GM21390 (cell line): ENCODE data around the gene CPED1.
A peak's percentile ranks its signal among the peaks of the same experiment; 100 is the strongest.
"Not testable (repeated sequence)": the region's sequence is repeated elsewhere in the genome, so short reads cannot be mapped to it uniquely, and the experiment has no call there.

Experiments
- ATAC-seq: cut with Tn5 transposase; IDR thresholded peaks from one replicate; pipeline ENCODE4 v1.9.1; 2021; ENCODE audit not compliant: unreplicated experiment

CPED1 gene

DNA sequence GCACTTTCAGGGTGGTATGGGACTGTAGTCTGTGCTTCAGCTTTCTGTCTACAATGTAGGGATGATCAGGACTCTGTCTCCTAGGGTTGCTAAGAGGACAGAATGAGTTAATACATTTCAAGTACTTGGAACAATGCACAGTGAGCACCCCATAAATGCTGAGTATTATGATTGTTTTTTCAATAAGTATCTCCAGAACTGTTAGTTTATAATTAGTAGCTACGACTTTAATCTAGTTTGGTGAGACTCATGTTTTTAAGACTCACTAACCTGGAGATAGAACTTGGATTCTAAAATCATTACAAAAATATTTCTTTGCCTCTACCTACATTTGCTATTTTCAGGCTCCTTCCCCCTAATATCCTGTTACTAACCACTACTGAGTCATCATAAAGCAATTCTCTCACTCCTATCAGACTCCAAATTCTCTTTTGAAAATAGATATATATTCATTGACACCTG lies 95.3 kb downstream of the CPED1 start:
- no peak for ATAC-seq

DNA sequence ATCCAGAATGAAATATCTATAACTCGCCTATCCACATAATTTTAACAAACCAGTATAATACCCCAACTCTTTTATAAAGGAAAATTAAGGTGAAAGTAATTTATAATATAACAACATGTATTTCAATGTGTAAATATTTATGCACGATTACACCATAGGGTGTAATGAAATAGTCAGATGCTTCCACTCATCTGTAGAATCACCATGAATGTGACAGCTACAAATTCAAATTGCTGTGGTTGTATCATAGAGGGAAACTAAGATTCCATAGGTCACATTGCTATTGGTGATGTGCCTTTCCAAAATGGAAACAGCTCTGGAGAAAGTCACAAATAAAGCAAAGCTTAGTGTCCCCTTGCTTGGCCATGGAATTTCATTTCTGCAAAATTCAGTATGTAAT lies 95.7 kb downstream of the CPED1 start:
- no peak for ATAC-seq

DNA sequence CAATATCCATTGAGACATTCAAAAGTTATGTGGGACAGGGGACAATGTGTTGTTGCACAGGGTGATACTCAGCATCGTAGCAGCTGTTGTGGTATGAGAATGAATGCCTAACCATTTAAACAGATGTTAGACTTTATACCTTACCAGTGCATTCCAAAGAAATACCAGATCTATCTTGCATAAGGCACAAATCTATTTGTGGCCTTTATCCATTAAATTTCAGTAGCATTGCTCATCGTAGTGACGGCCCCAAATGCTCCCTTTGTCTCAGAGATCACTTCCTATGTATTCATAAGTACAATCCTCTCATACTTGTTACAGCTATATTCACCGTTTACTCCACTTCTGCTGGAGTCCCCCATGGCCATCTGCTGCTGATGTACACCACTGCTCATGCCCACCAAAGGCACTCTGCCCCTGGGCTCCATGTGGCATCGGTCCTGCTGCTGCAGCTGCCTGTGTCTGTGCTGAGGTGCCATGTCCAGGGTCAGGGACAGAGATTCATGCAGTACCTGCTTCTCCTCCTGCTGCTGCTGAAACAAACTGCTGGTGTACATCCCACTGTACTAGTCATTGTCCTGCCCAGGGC lies 96.3 kb downstream of the CPED1 start:
- ATAC-seq: no peak

DNA sequence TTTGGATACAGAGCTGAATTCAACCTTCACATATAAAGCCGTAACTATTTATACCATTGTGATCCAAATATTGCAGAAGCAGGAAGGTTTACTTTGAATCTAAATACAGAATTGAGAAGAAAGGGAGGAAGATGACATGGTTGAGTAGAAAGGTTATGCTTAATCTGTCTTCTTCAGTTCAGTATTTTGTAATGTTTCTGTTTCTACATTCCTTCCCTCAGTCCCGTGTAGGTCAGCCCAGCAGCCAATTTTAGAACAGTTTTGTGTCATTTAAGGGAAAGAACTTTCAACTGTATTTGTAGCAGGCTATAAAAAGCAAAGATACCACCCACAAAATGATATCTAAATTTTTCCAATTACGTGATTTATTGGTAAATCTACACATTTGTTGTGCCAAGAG lies 97.4 kb downstream of the CPED1 start:
- no peak for ATAC-seq

DNA sequence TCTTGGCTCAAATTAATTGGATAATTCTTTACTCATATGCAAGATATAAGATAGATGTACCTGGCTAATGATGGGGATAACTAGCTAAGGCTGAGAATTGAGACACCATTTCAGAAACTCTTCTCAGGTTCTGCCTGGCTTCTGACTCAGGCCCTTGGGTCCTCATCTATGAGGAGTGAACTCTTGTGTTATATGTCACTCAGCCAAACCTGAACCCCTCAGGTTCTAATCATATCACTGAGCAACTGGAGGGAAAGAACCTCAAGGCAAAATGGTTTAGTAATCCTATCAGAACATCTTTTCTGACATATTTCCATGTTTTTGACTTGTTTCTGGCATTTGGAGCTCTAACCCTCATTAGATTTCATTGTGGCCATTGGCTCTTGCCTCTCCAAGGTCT lies 100.4 kb downstream of the CPED1 start:
- ATAC-seq: no peak

DNA sequence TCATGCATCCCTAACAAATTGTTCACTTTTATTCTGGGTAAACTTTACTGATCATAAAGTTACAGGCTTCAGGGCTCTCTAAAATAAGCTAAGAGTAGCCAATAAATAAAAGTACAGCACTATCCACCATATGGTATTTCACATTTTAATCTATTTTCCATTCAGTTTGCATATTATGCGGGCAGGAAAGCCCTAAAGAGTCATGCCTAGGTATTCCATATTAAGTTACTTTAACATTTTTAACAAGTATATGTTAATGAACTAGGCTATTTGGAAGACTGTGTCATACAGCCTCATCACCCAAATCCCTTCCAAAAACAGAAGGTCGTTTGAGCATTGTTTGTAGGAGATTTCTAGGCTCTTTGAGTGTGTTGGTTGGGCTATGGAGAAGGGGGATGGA lies 106.3 kb downstream of the CPED1 start:
- no peak for ATAC-seq

DNA sequence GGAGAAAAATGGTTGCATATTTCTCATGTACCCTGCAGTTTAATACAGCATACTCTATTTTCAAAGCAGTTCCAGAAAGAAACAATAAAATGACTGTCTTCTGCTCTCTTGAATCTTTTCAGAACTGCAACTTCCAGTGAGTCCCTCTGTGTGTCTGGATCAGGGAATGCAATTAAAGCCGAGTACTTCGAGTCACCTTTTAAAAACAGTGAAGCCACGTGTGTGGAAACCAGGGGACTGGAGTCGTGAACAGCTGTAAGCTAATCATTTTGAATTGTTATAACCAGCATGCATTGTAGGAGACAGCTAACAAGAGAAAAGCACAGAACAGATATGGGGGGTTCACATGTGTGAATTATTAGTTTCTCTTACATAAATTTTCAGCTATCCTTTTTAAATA lies 109.1 kb downstream of the CPED1 start:
- ATAC-seq: no peak

DNA sequence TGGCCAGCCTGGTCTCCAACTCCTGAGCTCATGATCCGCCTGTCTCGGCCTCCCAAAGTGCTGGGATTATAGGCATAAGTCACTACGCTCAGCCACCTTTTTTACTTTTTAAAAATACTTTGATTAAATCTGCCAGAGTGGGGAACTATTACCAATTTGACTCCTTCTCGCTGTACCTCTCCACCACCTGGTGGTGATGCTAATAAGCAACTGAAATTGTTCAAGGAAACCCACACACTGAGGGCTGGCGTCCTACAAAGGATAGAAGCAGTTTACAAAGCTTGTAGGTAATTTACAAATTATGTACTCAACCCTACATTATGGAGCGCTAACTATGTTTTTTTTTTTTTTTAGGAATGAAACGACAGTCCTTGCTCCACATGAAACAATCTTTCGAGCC lies 111.1 kb downstream of the CPED1 start:
- no peak for ATAC-seq

DNA sequence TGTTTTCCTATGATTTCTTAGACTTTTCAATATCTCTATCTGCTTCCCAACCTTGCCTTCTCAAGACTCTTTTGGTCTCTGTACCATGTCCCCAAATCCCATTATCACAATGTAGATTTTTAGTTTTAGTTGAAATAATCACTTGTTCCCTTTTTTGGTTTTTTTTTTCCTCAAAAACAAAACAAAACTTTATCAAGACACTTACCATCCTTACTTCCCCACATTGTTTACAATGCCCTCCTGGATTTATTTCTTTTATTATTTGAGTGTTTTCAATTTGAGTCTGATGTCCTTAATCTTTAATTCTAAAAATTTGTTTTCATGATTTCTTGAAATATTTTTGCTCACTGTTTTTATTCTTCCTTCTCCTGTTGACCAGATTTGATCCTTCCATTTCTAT lies 112.6 kb downstream of the CPED1 start:
- no peak for ATAC-seq

DNA sequence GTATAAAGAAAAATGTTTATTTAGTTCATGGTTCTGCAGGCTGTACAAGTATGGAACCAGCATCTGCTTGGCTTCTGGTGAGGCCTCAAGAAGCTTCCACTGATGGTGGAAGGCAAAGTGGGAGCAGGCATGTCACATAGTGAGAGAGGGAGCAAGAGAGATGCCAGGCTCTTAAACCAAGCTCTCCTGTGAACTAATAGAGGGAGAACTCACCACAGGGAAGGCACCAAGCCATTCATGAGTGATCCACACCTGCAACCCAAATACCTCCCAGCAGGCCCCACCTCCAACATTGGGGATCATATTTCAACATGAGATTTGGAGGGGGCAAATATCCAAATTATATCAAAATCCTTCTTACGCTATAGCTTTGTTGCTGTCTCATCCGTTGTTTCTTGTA lies 113.1 kb downstream of the CPED1 start:
- ATAC-seq: no peak

DNA sequence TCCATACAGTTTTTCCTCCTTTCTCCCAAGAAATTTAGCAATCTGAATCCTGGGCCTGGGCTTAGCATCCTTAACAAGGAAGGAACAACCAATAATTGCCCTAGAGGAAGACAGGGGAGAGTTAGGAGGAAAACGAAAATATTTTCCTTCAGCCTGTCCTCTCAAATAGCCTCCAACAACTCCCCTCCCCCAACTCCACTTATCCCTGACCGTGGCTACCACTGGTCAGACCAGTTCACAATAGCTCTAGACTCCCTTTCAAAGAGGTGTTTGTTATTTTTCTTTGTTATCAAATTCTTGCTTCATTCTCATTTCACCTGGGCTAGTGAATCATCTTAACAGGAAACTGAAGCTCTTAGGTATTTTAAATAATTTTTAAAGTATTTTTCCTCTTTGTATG lies 114.1 kb downstream of the CPED1 start:
- no peak for ATAC-seq

DNA sequence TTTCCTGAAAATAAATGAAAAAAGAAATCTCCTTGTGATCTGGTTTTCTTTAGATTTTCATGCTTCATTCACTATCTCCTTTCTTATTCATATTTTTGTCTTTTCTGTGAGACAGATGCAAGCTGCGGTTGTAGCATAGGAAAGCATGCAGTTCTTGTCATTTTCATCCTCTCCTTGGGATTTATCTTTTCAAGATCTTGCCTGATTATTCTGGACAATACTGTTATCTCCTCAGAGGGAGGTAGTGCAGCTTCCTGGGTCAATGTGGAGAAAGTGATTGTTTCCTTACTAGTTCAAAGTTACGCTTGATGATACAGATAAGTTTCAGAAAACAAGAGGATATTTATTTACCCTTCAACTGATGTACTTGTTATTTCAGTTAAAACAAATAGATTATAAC lies 114.6 kb downstream of the CPED1 start:
- no peak for ATAC-seq

DNA sequence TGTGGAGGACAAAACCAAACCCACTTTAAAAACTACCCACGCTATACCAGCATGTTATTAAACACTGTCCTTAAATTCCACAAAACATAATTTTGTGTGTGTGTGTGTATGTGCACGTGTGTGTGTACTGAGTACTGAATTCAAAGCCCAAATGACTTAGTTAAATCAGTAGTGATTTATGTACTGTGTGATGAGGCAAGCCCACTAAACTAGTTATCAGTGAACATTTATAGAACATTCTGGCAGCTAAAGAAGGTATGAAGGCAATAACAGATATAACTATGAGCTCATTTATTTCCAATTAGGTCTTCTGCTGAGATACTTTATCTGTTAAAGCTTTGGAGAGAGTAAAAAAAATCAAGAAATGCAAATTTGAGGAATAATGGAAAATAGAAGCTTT lies 115.1 kb downstream of the CPED1 start:
- ATAC-seq: no peak

DNA sequence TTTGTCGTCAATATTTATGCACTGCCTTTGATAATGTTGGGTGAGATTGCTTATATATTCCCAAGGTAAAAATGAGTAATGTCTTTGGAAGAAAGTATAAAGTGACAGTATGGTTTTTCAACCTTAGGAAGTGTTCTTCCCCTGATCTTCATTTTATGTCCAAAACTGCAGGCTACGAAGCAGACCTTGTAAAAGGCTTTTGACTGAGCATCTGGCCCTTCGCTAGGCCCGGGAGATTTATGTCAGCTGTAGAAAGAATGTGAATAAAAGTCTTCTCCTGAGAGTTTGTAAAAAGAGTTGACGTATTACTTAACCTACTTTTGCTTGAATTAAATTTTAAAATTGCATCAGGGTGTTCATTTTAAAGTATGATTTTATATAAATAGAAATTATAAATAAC lies 116.8 kb downstream of the CPED1 start:
- no peak for ATAC-seq

DNA sequence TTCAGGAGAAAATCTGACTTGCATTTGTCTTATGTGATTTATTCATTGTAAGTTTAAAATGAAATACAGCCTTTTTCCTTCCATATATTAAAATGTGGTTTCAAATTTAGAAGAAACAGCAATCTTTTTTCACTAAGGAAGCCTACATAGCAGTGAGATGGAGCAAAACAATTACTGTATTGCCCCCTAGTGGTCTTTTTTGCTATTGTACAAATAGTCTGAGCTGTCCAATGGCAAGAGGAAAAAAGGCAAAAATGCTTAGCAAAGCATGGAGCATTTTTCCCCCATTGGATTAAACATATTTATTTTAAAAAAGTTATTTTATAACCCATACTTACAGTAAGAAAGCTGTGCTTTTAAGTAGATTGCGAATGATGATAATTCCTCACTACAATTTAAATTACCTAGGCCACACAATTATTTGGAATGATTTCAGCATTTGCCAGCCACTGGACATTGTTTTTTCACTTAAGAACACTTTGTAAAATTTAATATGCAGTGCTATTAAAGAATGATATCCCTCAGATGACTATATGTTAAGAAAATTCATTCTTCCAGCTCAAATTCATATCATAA lies 119.5 kb downstream of the CPED1 start:
- peak; percentile 93 for ATAC-seq

DNA sequence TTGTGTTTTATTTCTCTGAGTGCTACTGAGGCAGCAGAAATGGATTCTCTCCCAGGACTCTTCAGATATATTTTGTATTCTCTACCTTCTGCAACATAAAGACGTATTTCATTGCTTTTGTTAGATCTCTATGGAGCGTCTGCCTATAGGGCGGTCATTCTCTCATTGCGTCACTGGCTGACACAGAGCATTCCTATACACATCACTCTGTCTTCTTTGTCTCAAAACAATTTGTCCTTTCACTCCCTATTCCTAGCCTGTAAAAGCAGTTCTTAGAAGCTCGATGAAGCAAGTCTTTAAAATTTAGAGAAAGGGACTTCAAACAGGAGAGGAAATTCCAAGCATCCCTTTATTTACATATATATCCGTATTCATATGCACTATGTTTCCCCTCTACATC lies 120.6 kb downstream of the CPED1 start:
- ATAC-seq: no peak

DNA sequence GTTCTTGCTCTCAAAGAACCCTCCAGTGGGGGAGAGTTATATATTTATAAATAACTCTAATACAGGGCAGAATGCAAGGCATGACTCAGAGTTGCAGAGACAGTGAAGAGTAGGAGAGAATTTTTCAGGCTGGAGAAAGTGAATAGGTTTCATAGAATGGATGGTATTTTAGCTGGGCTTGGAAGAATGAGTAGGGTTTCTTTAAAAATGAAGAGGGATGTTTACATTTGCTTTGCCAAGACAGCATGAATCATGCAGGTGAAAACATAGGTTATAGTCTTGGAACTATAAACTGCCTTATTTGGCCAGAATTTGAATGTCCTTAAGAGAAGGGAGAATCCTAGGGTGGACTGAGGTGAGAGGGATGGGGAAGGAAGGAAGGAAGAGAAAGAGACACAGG lies 124.8 kb downstream of the CPED1 start:
- ATAC-seq: no peak

DNA sequence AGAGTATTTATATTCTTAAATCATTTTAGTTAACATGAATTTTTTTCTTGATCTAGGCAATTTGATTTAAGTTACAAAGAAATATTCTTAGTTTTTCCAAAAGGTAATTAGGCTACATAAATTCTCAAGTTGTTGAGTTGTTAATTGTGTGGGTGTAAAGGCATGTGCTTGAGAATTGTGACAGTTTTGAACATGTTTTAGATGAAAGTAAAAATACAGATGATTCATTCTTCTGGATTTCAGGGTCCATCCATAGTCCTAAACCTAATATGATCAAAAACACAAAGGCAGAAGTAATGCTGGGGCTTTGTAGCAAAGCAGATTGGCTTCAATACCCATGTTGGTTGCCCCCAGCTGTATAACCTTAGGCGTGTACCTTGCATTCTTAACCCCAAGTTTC lies 127.9 kb downstream of the CPED1 start:
- no peak for ATAC-seq

DNA sequence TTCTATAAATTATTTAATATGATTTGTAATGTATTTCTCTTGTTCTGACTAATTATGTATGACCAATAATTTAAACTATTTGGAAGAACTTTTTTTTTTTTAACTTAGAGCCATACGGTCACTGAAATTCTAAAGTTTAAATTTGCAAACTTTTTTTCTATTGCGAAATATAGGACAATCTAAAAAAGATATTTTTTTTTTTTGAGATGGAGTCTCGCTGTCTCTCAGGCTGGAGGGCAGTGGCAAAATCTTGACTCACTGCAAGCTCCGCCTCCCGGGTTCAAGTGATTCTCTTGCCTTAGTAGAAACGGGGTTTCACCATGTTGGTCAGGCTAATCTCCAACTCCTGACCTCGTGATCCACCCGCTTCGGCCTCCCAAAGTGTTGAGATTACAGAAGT lies 130.5 kb downstream of the CPED1 start:
- no peak for ATAC-seq

DNA sequence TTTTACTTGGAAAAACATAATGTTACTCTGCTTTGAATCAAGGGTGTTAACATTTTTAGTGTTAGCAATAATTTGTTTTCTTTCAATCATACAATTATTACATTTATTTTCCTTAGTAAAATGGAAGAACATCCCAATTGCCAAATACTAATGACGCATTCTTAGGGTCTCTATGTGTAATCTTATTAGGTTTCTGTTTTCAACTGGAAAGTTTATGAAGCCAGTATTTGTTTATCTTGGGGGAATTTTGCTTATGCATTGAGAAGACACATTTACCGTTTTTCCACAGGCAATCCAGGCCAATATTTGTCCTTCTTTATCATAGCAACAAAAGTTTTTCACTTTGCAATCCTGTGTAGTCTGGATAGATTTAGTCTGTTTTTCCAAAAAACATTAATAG lies 134.5 kb downstream of the CPED1 start:
- ATAC-seq: no peak

DNA sequence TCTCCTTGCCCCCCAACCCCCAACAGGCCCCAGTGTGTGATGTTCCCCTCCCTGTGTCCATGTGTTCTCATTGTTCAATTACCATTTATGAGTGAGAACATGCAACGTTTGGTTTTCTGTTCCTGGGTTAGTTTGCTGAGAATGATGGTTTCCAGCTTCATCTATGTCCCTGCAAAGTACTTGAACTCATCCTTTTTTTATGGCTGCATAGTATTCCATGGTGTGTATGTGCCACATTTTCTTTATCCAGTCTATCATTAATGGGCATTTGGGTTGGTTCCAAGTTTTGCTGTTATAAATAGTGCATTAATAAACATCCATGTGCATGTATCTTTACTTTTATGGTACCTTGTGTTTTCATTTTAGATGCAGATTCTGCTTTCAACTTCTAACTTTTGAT lies 136.9 kb downstream of the CPED1 start:
- ATAC-seq: not testable (repeated sequence)

DNA sequence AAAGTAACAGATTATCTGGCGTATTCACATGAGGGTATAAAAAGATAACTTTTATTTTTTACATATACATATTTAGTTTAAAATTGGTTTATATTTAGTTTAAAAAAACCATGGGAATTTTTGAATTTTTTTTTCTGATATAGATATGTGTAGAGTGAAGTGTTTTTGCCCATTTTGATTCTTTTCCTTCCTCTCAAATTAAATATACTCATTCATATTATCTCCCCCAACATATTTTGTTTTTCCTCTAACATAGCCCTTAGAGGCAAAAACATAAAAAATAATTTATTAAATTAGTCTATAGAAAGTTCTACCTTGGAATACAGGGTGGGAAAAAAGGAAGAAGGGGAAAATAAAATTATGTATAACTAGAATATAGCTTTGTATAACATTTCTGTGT lies 137.7 kb downstream of the CPED1 start:
- no peak for ATAC-seq

DNA sequence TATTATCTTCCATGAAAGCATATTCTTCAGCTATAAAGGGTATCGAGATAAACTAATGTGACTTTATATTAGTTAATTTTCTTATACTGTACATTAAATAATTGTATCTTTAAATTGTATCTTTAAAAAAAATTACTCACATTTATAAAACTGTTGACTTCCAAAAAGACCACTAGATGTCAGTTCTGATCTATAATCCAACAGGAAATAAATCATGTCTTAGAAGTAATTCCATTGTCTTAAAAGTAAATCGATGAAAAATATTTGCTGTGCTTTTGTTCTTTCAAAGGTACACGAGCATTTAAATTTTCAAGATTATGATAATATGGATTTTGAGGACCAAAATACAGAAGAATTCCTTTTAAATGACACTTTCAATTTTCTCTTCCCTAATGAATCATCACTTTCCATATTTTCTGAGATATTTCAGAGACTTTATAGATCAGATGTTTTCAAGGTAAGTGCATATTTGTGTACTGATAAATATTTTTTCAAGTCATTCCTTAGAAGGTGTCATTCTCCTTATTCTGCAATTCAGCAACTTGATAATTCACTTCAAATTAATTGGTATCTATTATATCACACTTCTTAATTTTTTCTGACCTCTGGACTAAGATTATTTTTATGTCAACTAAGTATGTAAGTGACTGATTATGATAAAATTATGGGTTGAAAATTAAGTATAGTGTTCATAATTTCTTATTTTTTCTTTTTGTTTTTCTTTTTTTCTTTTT lies 138.5 kb downstream of the CPED1 start:
- ATAC-seq: no peak
